HG03457 (cell line): ENCODE data around the gene SSR4.

Experiments used
- ATAC-seq: cut with Tn5 transposase; IDR thresholded peaks from one replicate; pipeline ENCODE4 v1.9.1; 2021; ENCODE audit warnings: moderate number of reproducible peaks; ENCODE audit not compliant: unreplicated experiment

SSR4 gene

GRCh38 chrX:153828308-153828707 is 33.8 kb downstream of the SSR4 start:
- ATAC-seq = no peak

- ATAC-seq = no peak
Observed at GRCh38 chrX:153828723-153829548, 34.5 kb downstream of the SSR4 start.

- ATAC-seq = no peak
Observed at GRCh38 chrX:153829549-153829798, 35.0 kb downstream of the SSR4 start.

GRCh38 chrX:153829799-153830639 is 35.6 kb downstream of the SSR4 start, which contains the start of gene PDZD4:
PDZD4 (minus strand) TSS chrX:153830544; CDS start chrX:153830298, 246 bp downstream.
- ATAC-seq = no peak

GRCh38 chrX:153830640-153831428 is 36.4 kb downstream of the SSR4 start:
- ATAC-seq = no peak

GRCh38 chrX:153831429-153832150 is 37.1 kb downstream of the SSR4 start:
- ATAC-seq = no peak

- ATAC-seq = no peak
Observed at GRCh38 chrX:153832728-153833127, 38.3 kb downstream of the SSR4 start.

GRCh38 chrX:153836921-153837320 is 42.5 kb downstream of the SSR4 start:
- no peak for ATAC-seq

GRCh38 chrX:153844509-153845082 is 50.1 kb downstream of the SSR4 start:
- no peak for ATAC-seq

- no peak for ATAC-seq
Observed at GRCh38 chrX:153845195-153845594, 50.7 kb downstream of the SSR4 start.

GRCh38 chrX:153845842-153846241 is 51.4 kb downstream of the SSR4 start:
- no peak for ATAC-seq
